CD4-positive, alpha-beta memory T cell (primary cell): ENCODE results near the gene DKK2. TPM values are rescaled to one million over a fixed set of nuclear protein-coding genes. Genes with fewer than 3 reads are reported as not detected.

ENCODE experiments used
- CTCF ChIA-PET: fragments of 350-600 bp; sonication (Branson Sonifier 250); formaldehyde crosslinking; loops from one replicate; lab custom pipeline; 2021; ENCODE audit warnings: inconsistent platforms; ENCODE audit not compliant: partially characterized antibody; lab: Charles Lee
- POLR2A ChIA-PET: fragments of 350-600 bp; sonication (Branson Sonifier 250); formaldehyde crosslinking; loops from one replicate; lab custom pipeline; 2021; ENCODE audit not compliant: partially characterized antibody; lab: Charles Lee
- DNase-seq, 5 donors: peaks; one replicate each; pipeline versions ENCODE4 v3.0.0 to v3.0.0-alpha.2; 2020 to 2022; ENCODE audit warnings: mixed read lengths in 1 of 5
- H3K27ac ChIP-seq: one replicate; pipeline ENCODE4 v1.7.0; 2013; ENCODE audit warnings: low read depth, low read length
- H3K27me3 ChIP-seq: 2 replicates; pipeline ENCODE4 v1.7.0; 2013; ENCODE audit warnings: mild to moderate bottlenecking, low read length, moderate library complexity; ENCODE audit not compliant: insufficient read depth
- H3K36me3 ChIP-seq: 2 replicates; pipeline ENCODE4 v1.7.0; 2013; ENCODE audit warnings: mild to moderate bottlenecking, low read length, moderate library complexity; ENCODE audit not compliant: insufficient read depth
- H3K4me1 ChIP-seq: 2 replicates; pipeline ENCODE4 v1.7.0; 2013; ENCODE audit warnings: mild to moderate bottlenecking, low read length, moderate library complexity; ENCODE audit not compliant: insufficient read depth
- H3K4me3 ChIP-seq, 2 donors: one replicate each; pipeline ENCODE4 v1.7.0; 2013; ENCODE audit warnings: low read length in 2 of 2, mild to moderate bottlenecking in 1 of 2
- H3K9me3 ChIP-seq, 2 donors: one replicate each; pipeline ENCODE4 v1.7.0; 2013; ENCODE audit warnings: low read length in 2 of 2, control low read depth in 1 of 2; ENCODE audit not compliant: control insufficient read depth in 1 of 2
- H3K27ac Mint-ChIP-seq, 7 donors: one replicate each; pipeline ENCODE4 v1.8.0; 2020 to 2021; ENCODE audit warnings: mixed read lengths in 7 of 7, mild to moderate bottlenecking in 6 of 7, inconsistent platforms in 3 of 7, moderate library complexity in 3 of 7
- H3K27me3 Mint-ChIP-seq, 2 donors: one replicate each; pipeline ENCODE4 v1.8.0; 2020 to 2021; ENCODE audit warnings: mixed read lengths in 2 of 2
- H3K36me3 Mint-ChIP-seq, 2 donors: one replicate each; pipeline ENCODE4 v1.8.0; 2020 to 2021; ENCODE audit warnings: mixed read lengths in 2 of 2, inconsistent platforms in 1 of 2, mild to moderate bottlenecking in 1 of 2
- H3K4me1 Mint-ChIP-seq, 4 donors: one replicate each; pipeline ENCODE4 v1.8.0; 2020 to 2021; ENCODE audit warnings: mixed read lengths in 4 of 4, mild to moderate bottlenecking in 1 of 4
- H3K4me3 Mint-ChIP-seq, 8 donors: one replicate each; pipeline ENCODE4 v1.8.0; 2020 to 2021; ENCODE audit warnings: mixed read lengths in 8 of 8, mild to moderate bottlenecking in 7 of 8, moderate library complexity in 6 of 8, inconsistent platforms in 3 of 8
- H3K9me3 Mint-ChIP-seq, 8 donors: one replicate each; pipeline ENCODE4 v1.8.0; 2020 to 2021; ENCODE audit warnings: mixed read lengths in 8 of 8, mild to moderate bottlenecking in 5 of 8, inconsistent platforms in 3 of 8, moderate library complexity in 1 of 8
- intact Hi-C: fragments of 100-400 bp; cut with micrococcal nuclease; formaldehyde crosslinking; loops from one replicate; pipeline ENCODE4 v1.15.1; 2023
- polyA plus RNA-seq, 2 donors: library from polyadenylated mRNA; unstranded; fragments of 300-500 nt; fragmentation: Illumina TruSeq; gene quantifications; one replicate each; pipeline ENCODE4 v1.2.3, GENCODE V29; 2021
- total RNA-seq, 2 experiments: library from RNA; stranded (reverse); gene quantifications; one replicate each; pipeline ENCODE4 v1.2.3, GENCODE V29; 2021

DKK2 gene
- total and polyA plus RNA-seq, 4 experiments from 2014 or later: not detected

DNA sequence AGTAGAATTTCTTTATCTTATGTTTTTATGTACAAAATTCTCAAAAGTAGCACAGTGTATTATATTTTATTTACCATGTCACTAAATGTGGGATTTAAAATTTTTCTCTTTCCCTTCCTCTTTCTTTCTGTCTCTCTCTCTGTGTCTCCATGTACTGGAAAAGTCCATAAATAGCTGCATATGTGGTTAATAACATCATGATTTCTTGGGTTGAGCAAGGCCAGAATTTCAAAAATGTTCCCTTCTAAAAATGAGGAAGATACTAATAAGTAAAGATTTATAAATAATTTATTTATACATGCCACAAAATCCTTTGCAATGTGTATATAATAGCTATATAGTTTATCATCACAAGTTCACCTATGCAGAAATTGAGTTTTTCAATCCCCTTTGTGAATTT, 29.1 kb upstream of the DKK2 start:
- Mint-ChIP-seq H3K4me3 (no peak overlapping the region), H3K36me3 (no peaks in the 10 kb centered on the region), H3K27ac (no peak overlapping the region), H3K27me3 (peaks cover 0 to 2% of the 10 kb centered on the region in 2 donors), H3K4me1 (no peaks in the 10 kb centered on the region), H3K9me3 (peaks cover 0 to 2% (median 0%) of the 10 kb centered on the region in 8 donors)
- Histone ChIP-seq H3K27me3 (no peaks in the 10 kb centered on the region), H3K36me3 (no peaks in the 10 kb centered on the region), H3K27ac (no peak overlapping the region), H3K4me1 (no peaks in the 10 kb centered on the region), H3K4me3 (no peak overlapping the region), H3K9me3 (no peaks in the 10 kb centered on the region)
- CTCF ChIA-PET: no interaction called here
- DNase-seq: no peak
- POLR2A ChIA-PET: no interaction called here
- intact Hi-C loops: no loop called here

DNA sequence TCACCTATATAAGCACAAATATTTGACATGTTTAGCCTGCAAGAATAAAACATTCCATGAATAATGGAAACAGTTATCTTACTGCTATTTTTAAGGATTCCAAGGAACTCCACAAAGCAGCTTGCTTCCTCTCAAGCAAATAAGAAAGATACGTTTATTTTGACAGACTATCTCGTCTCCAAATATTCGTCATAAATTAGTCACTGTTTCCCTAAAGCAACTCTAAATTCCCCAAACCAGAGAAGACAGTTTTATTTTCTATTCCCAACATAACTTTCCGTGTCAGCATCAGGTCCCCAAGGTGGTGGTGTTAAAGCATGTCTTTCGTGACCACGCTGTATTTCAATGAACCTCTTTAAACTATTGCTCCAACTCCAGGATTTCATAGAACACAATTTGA, 24.3 kb upstream of the DKK2 start:
- H3K4me3 Mint-ChIP-seq: no peak overlapping the region
- no peaks in the 10 kb centered on the region for H3K36me3 ChIP-seq
- no peaks in the 10 kb centered on the region for H3K9me3 Mint-ChIP-seq
- DNase-seq: no peak
- ChIA-PET POLR2A (no interaction called here), CTCF (no interaction called here)
- H3K27ac Mint-ChIP-seq: no peak overlapping the region
- intact Hi-C loops: no loop called here
- no peaks in the 10 kb centered on the region for H3K4me1 Mint-ChIP-seq
- H3K9me3 ChIP-seq: no peaks in the 10 kb centered on the region
- H3K27ac ChIP-seq: no peak overlapping the region
- H3K4me3 ChIP-seq: no peak overlapping the region
- H3K4me1 ChIP-seq: no peaks in the 10 kb centered on the region
- no peaks in the 10 kb centered on the region for H3K27me3 ChIP-seq
- peaks cover 0 to 2% of the 10 kb centered on the region in 2 donors for H3K27me3 Mint-ChIP-seq
- no peaks in the 10 kb centered on the region for H3K36me3 Mint-ChIP-seq

DNA sequence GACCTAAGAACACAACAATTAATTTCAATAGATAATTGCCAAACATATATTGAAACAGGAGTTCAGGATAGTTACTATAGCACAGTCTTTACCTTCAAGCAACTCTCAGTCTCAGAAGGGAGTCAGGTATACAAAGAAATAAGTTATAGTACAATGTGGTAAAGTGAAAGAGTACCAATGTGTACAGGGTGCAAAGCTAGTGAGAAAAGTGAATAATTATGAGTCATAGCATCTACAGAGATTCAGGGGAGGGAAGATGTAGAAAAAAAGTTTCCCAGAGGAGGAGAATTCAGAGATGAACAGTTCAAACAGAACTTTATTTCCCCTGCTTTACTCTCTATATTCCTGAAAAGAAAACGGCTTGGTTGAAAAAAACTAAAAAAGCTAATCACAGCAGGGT, 22.7 kb upstream of the DKK2 start:
- Histone ChIP-seq H3K9me3 (no peaks in the 10 kb centered on the region), H3K36me3 (no peaks in the 10 kb centered on the region), H3K27me3 (no peaks in the 10 kb centered on the region), H3K4me3 (no peak overlapping the region), H3K27ac (no peak overlapping the region), H3K4me1 (no peaks in the 10 kb centered on the region)
- H3K9me3 Mint-ChIP-seq: no peaks in the 10 kb centered on the region
- H3K27ac Mint-ChIP-seq: no peak overlapping the region
- peaks cover 0 to 1% of the 10 kb centered on the region in 2 donors for H3K27me3 Mint-ChIP-seq
- no peaks in the 10 kb centered on the region for H3K36me3 Mint-ChIP-seq
- ChIA-PET POLR2A (no interaction called here), CTCF (no interaction called here)
- no peak for DNase-seq
- H3K4me3 Mint-ChIP-seq: no peak overlapping the region
- intact Hi-C loops: no loop called here
- no peaks in the 10 kb centered on the region for H3K4me1 Mint-ChIP-seq

DNA sequence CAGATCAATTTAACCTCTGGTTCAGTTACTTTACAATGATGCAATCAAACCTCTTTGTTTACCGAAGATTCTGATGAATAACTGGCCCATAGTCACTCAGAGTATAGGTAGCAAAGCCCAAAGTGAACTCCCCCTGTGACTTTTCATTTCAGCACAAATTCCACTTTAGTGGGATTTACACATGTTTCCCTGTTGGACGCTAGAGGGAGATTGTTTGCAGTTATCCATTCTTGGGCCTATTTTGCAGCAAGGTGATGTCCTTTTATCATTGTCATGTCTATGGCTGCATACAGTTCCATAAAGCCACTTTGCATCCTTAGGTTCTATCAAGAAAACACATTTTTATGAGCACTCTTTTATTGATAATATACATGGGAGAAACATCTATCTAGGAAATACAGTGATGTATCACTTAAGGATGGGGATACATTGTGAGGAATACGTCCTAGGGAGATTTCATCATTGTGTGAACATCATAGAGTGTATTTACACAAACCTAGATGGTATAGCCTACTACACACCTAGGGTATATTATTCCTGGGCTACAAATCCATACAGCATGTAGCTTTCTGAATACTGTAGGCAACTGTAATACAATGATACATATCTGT, 14.5 kb upstream of the DKK2 start:
- Mint-ChIP-seq H3K27ac (no peak overlapping the region), H3K4me1 (no peaks in the 10 kb centered on the region)
- POLR2A ChIA-PET: no interaction called here

DNA sequence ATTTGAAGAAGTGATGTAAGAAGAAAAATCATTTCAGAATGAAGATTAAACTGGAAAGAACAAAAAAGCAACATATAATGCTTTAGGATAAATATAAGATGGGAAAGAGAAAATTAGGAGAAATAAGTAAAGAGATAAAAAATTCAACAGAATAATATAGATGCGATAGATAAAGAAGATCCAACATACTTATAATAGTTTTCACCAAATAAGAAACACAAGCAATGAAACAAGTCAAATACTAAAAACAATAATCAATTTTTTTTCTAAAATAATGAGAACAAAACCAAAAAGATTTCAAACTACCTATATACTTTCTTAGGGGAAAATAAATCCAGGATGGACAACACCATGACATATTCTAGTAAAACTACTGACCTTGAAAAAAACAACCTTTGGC, 10.1 kb upstream of the DKK2 start:
- Histone ChIP-seq H3K4me3 (no peak overlapping the region), H3K27ac (no peak overlapping the region), H3K4me1 (no peaks in the 10 kb centered on the region), H3K36me3 (no peaks in the 10 kb centered on the region), H3K9me3 (no peaks in the 10 kb centered on the region), H3K27me3 (no peaks in the 10 kb centered on the region)
- Mint-ChIP-seq H3K4me3 (no peak overlapping the region), H3K27me3 (no peaks in the 10 kb centered on the region), H3K27ac (no peak overlapping the region), H3K9me3 (peaks cover 0 to 24% (median 3%) of the 10 kb centered on the region in 8 donors), H3K36me3 (no peaks in the 10 kb centered on the region), H3K4me1 (no peaks in the 10 kb centered on the region)
- intact Hi-C loops: no loop called here
- no peak for DNase-seq
- POLR2A ChIA-PET: no interaction called here
- CTCF ChIA-PET: no interaction called here

More for the DNA sequence above, 14.5 kb upstream of the DKK2 start:
- Mint-ChIP-seq H3K9me3 (peaks cover 0 to 16% (median 2%) of the 10 kb centered on the region in 8 donors), H3K36me3 (no peaks in the 10 kb centered on the region), H3K27me3 (no peaks in the 10 kb centered on the region), H3K4me3 (no peak overlapping the region)
- no peaks in the 10 kb centered on the region for H3K36me3 ChIP-seq
- H3K27me3 ChIP-seq: no peaks in the 10 kb centered on the region
- H3K4me1 ChIP-seq: no peaks in the 10 kb centered on the region
- no peaks in the 10 kb centered on the region for H3K9me3 ChIP-seq
- no peak for DNase-seq
- intact Hi-C loops: no loop called here
- H3K27ac ChIP-seq: no peak overlapping the region
- no peak overlapping the region for H3K4me3 ChIP-seq
- CTCF ChIA-PET: no interaction called here

DNA sequence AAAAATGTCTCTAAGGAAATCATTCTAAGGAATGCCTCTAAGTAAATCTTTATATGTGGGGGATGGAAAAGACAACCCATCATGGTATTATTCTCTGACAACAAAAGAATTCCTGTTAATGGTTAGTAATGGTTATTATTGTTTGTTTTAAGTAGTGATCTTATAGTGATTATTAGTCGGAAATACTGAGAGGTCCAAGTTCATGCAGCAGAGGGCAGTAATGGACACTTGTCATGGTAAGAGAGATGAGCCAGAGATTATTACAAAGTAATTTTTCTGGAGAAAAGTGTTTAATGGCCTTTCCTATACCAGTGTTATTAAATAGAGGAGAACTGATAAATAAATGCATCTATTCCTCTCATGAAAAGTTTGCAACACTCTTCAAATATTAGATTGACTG, 8.1 kb upstream of the DKK2 start:
- H3K27ac Mint-ChIP-seq: no peak overlapping the region
- Histone ChIP-seq H3K4me1 (no peaks in the 10 kb centered on the region), H3K4me3 (no peak overlapping the region), H3K27ac (no peak overlapping the region), H3K27me3 (no peaks in the 10 kb centered on the region), H3K9me3 (no peaks in the 10 kb centered on the region), H3K36me3 (no peaks in the 10 kb centered on the region)
- peaks cover 0 to 24% (median 3%) of the 10 kb centered on the region in 8 donors for H3K9me3 Mint-ChIP-seq
- H3K36me3 Mint-ChIP-seq: no peaks in the 10 kb centered on the region
- CTCF ChIA-PET: no interaction called here
- H3K27me3 Mint-ChIP-seq: peaks cover 4 to 5% of the 10 kb centered on the region in 2 donors
- no peak for DNase-seq
- POLR2A ChIA-PET: no interaction called here
- intact Hi-C loops: no loop called here
- H3K4me1 Mint-ChIP-seq: no peaks in the 10 kb centered on the region
- no peak overlapping the region for H3K4me3 Mint-ChIP-seq

DNA sequence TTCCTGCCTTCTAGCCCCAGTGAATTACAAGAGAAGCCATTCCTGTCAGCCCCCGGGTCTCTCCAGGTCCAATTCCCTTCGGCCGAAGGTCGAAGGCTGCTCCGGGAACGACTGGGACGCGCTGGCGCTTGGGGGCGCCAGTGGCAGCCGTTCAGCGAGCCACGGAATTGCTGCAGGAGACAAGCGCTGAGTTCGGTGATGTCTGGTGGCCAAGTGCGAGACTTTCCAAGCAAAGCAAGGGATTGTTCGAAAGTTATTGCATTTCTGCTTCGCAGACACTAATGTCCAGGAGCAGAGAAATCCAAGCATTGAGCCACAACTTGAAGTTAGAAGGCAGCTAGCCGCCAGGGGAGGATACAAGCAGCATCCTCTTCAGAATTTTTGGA, 1.1 kb upstream of the DKK2 start:
- CTCF ChIA-PET: no interaction called here
- peaks cover 12% of the 10 kb centered on the region for H3K4me1 ChIP-seq
- H3K36me3 ChIP-seq: no peaks in the 10 kb centered on the region
- no peak overlapping the region for H3K27ac ChIP-seq
- DNase-seq: no peak
- no peak overlapping the region for H3K27ac Mint-ChIP-seq
- no peak overlapping the region for H3K4me3 ChIP-seq
- H3K36me3 Mint-ChIP-seq: no peaks in the 10 kb centered on the region
- H3K27me3 ChIP-seq: peaks cover 6% of the 10 kb centered on the region
- H3K4me1 Mint-ChIP-seq: peaks cover 7 to 36% (median 16%) of the 10 kb centered on the region in 4 donors
- intact Hi-C loops: no loop called here
- no peaks in the 10 kb centered on the region for H3K9me3 ChIP-seq
- POLR2A ChIA-PET: no interaction called here
- peak overlapping the region in 5 of 8 donors; percentile 14 to 82 (median 76) for H3K4me3 Mint-ChIP-seq
- peaks cover 31 to 42% of the 10 kb centered on the region in 2 donors for H3K27me3 Mint-ChIP-seq
- H3K9me3 Mint-ChIP-seq: peaks cover 0 to 6% (median 0%) of the 10 kb centered on the region in 8 donors
